ENCODE data around the gene TRAF2. TPM values are rescaled to one million over a fixed set of nuclear protein-coding genes. Genes with fewer than 3 reads are reported as not detected.

Gene TRAF2
- total and polyA plus RNA-seq, 9 of the 15 experiments (the other 6 are each of a cell fraction or from before 2014, with no cell fraction given) = 0.24 to 45.2 (median 18.0) TPM

DNA sequence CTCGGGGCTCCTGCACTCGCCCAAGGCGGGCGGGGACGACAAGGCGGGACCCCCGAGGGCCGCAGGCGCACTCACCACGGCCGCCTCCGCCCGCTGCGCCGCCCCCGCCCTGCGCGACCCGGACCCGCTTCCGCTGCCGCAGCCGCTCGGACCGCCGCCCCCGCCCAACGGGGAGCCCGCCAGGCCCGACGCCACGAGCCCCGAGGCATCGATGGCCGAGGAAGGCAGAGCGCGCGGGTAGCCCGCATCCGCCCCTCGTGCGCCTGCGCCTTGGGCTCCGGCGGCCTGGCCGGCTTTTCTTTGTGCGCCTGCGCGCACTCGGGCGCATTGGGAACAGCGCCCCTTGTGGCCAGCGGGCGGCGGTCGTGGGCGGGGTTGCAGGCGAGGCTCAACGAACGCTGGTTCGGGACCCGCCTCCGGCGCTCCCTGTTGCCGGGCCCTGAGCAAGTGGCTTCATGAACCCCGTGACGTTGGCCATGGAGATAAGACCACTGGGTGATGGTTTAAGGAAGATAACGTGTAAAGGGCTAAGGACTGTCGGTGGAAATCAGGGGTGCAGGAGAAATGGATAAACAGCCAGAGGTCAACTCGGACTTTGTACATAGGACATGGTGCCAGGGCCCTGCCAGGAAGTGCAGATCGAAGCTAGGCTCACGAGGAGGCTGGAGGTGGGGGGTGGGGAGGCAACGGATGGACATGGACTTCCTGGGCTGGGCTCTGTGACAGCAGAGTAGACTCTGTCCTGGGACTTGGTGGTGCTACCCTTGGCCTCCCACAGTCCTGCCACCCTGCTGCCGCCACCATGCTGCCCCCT, 58.4 kb downstream of the TRAF2 start, which contains the start of the genes C8G and FBXW5 (continued):
- TF ChIP-seq, protein P1, sequence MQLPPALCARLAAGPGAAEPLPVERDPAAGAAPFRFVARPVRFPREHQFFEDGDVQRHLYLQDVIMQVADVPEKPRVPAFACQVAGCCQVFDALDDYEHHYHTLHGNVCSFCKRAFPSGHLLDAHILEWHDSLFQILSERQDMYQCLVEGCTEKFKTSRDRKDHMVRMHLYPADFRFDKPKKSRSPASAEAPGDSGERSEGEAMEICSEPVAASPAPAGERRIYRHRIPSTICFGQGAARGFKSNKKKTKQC (CRISPR knock-in tag; IDR thresholded peaks at IDR 0.05) = no peak
- TF ChIP-seq CEBPG (CRISPR knock-in tag; IDR thresholded peaks at IDR 0.05) = no peak
- TF ChIP-seq CEBPG (tag; conservative IDR thresholded peaks at IDR 0.05 in 1 of 2, IDR thresholded peaks at IDR 0.05 in 1 of 2) = no peak
- TF ChIP-seq, protein P2, sequence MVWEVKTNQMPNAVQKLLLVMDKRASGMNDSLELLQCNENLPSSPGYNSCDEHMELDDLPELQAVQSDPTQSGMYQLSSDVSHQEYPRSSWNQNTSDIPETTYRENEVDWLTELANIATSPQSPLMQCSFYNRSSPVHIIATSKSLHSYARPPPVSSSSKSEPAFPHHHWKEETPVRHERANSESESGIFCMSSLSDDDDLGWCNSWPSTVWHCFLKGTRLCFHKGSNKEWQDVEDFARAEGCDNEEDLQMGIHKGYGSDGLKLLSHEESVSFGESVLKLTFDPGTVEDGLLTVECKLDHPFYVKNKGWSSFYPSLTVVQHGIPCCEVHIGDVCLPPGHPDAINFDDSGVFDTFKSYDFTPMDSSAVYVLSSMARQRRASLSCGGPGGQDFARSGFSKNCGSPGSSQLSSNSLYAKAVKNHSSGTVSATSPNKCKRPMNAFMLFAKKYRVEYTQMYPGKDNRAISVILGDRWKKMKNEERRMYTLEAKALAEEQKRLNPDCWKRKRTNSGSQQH (CRISPR knock-in tag; IDR thresholded peaks at IDR 0.05) = peak; percentile 61; the same call in 1 of the 2 replicates
- TF ChIP-seq MCM5 (IDR thresholded peaks at IDR 0.05; ENCODE audit: low read depth) = no peak
- TF ChIP-seq FOXP1 (CRISPR knock-in tag; IDR thresholded peaks at IDR 0.05) = 0 out of 2 replicates have a peak, but pooled peaks have one; percentile 28
- no peak for TF ChIP-seq FOXM1 (IDR thresholded peaks at IDR 0.05; ENCODE audit: low read depth)
- no peak; the same call in 1 of the 2 replicates for TF ChIP-seq FOXM1 (CRISPR knock-in tag; IDR thresholded peaks at IDR 0.05; ENCODE audit: low read depth)
- TF ChIP-seq CAMTA2 (CRISPR knock-in tag; conservative IDR thresholded peaks at IDR 0.05) = no peak; the same call in 1 of the 2 replicates
- peak in 1 of 2 experiments; percentile 32; a peak in 1 of 4 replicates for TF ChIP-seq SRF (CRISPR knock-in tag; IDR thresholded peaks at IDR 0.05)
- peak; percentile 56; the same call in 1 of the 2 replicates for TF ChIP-seq ZNF324 (CRISPR knock-in tag; IDR thresholded peaks at IDR 0.05)
- TF ChIP-seq CCAR2 (IDR thresholded peaks at IDR 0.05; ENCODE audit: low read depth, low read length) = no peak
- no peak for TF ChIP-seq HEY1 (CRISPR knock-in tag; IDR thresholded peaks at IDR 0.05; ENCODE audit: borderline replicate concordance)
- no peak for TF ChIP-seq ESRRB (CRISPR knock-in tag; IDR thresholded peaks at IDR 0.05; ENCODE audit: borderline replicate concordance)
- TF ChIP-seq, protein P3, sequence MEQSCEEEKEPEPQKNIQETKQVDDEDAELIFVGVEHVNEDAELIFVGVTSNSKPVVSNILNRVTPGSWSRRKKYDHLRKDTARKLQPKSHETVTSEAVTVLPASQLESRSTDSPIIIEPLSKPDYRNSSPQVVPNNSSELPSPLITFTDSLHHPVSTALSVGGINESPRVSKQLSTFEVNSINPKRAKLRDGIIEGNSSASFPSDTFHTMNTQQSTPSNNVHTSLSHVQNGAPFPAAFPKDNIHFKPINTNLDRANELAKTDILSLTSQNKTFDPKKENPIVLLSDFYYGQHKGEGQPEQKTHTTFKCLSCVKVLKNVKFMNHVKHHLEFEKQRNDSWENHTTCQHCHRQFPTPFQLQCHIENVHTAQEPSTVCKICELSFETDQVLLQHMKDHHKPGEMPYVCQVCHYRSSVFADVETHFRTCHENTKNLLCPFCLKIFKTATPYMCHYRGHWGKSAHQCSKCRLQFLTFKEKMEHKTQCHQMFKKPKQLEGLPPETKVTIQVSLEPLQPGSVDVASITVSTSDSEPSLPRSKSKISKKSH (CRISPR knock-in tag; IDR thresholded peaks at IDR 0.05) = no peak
- TF ChIP-seq, protein P4, sequence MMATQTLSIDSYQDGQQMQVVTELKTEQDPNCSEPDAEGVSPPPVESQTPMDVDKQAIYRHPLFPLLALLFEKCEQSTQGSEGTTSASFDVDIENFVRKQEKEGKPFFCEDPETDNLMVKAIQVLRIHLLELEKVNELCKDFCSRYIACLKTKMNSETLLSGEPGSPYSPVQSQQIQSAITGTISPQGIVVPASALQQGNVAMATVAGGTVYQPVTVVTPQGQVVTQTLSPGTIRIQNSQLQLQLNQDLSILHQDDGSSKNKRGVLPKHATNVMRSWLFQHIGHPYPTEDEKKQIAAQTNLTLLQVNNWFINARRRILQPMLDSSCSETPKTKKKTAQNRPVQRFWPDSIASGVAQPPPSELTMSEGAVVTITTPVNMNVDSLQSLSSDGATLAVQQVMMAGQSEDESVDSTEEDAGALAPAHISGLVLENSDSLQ (IDR thresholded peaks at IDR 0.05) = peak; percentile 24; the same call in 1 of the 2 replicates
- no peak for TF ChIP-seq POLR2H (tag; IDR thresholded peaks at IDR 0.05; ENCODE audit: low read depth)
- TF ChIP-seq, protein P5, sequence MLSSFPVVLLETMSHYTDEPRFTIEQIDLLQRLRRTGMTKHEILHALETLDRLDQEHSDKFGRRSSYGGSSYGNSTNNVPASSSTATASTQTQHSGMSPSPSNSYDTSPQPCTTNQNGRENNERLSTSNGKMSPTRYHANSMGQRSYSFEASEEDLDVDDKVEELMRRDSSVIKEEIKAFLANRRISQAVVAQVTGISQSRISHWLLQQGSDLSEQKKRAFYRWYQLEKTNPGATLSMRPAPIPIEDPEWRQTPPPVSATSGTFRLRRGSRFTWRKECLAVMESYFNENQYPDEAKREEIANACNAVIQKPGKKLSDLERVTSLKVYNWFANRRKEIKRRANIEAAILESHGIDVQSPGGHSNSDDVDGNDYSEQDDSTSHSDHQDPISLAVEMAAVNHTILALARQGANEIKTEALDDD (IDR thresholded peaks at IDR 0.05) = no peak
- TF ChIP-seq, protein P6, sequence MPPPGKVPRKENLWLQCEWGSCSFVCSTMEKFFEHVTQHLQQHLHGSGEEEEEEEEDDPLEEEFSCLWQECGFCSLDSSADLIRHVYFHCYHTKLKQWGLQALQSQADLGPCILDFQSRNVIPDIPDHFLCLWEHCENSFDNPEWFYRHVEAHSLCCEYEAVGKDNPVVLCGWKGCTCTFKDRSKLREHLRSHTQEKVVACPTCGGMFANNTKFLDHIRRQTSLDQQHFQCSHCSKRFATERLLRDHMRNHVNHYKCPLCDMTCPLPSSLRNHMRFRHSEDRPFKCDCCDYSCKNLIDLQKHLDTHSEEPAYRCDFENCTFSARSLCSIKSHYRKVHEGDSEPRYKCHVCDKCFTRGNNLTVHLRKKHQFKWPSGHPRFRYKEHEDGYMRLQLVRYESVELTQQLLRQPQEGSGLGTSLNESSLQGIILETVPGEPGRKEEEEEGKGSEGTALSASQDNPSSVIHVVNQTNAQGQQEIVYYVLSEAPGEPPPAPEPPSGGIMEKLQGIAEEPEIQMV (tag; conservative IDR thresholded peaks at IDR 0.05; ENCODE audit: low read depth) = no peak
